HG03280 (cell line): Measurements from ENCODE around the gene L3MBTL3.
"Not testable (repeated sequence)": the region's sequence is repeated elsewhere in the genome, so short reads cannot be mapped to it uniquely, and the experiment has no call there.

Source experiments
- ATAC-seq: cut with Tn5 transposase; IDR thresholded peaks from one replicate; pipeline ENCODE4 v1.9.1; 2021; ENCODE audit warnings: mild to moderate bottlenecking, moderate library complexity; ENCODE audit not compliant: unreplicated experiment

Gene L3MBTL3

GRCh38 chr6:130173377-130174004 is 155.1 kb downstream of the L3MBTL3 start:
- ATAC-seq: not testable (repeated sequence)

GRCh38 chr6:130176378-130176777 is 158.0 kb downstream of the L3MBTL3 start:
- no peak for ATAC-seq

- no peak for ATAC-seq
Measured at GRCh38 chr6:130178692-130179091, 160.3 kb downstream of the L3MBTL3 start.

GRCh38 chr6:130182466-130182865 is 164.1 kb downstream of the L3MBTL3 start:
- no peak for ATAC-seq

- ATAC-seq: no peak
Measured at GRCh38 chr6:130183271-130184222, 165.2 kb downstream of the L3MBTL3 start.

- no peak for ATAC-seq
Measured at GRCh38 chr6:130185658-130186057, 167.3 kb downstream of the L3MBTL3 start.

GRCh38 chr6:130187335-130188206 is 169.2 kb downstream of the L3MBTL3 start:
- no peak for ATAC-seq

- ATAC-seq: no peak
Measured at GRCh38 chr6:130188207-130188899, 170.0 kb downstream of the L3MBTL3 start.

DNA sequence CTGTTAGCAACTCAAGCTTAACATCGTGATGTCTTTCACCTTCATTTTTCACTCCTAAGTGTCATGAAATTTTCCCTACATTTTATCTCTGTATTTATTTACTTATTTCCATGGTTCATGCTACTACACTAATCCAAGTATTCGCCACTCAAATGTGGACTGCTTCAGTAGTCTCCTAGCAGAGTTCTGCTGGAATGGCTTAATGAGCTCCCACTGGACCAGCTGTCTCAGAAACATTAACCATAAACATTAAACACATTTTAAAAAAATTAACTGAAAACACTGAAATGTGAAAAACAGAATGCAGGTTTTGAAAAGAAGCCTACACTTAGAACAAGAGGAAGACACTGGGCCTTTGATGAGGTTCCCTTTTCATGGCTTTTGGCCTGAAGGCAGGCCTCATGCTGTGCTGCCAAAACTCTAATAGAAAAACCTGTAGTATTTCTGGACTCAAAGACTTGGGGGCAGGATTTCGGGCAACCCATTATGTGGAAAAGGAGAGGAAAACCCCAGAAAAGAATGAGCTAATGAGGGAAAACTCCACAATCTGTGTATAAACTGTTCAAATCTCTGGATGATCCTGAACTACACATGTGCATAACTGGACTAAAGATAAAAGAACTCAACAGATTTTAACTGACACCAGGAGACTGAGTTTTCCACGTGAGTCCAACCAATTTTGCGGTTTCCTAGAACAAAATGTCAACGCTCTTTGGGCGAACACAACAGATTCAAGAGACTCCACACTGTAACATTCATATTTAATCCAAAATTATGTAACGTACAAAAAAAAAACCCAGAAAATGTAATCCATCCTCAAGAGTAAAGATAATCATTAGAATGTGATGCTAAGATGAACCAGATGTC is 171.4 kb downstream of the L3MBTL3 start:
- no peak for ATAC-seq
